ENCODE measurements around the gene KRTAP10-1.

Gene KRTAP10-1

GRCh38 chr21:44527156-44527982, 12.6 kb downstream of the KRTAP10-1 start:
- no peak for DNase-seq

DNA sequence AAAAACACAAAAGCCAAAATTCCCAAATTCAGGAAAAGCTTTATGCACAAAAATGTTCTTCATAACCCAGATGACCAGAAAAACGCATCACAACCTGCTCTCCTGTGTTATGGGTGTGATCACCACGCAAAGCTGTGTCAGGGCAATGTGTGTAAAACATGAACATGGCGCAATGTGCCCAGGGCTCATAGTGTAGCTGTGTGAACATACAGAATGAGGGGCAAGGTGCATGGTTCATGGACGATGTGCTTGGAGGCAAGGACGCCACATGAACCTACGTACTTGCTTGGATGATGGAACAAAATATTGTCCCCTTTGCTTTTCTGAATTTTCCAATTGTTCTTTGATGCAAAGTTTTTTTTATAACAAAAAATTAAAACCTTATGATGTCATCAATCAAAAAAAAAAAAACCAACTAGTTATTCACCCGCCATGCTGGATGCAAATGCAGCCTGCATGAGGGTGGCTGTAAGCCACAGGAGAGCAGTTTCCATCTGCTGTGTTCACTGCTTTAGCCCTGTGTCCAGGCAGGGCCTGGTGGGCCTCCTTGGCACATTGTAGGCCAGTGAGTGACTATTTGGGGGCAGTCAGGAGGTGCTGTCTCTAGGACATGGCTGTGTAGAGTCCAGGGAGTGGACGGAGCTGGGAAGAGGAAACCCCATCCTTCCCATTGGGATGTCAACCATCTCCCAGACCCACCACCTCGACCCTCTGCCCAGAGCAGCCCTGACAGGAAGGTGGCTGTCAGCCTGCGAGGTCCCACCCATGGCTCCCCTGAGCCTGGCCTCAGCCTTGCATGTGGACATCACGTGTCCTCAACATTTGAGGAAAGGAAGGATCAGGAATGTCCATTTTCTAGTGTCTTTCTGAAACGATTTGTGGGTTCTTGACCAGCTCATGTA, 13.6 kb downstream of the KRTAP10-1 start:
- DNase-seq, result no peak

- DNase-seq, result no peak
Measured at GRCh38 chr21:44525391-44526095, 14.5 kb downstream of the KRTAP10-1 start.

GRCh38 chr21:44524414-44525371, 15.3 kb downstream of the KRTAP10-1 start:
- DNase-seq, result no peak

- DNase-seq, result no peak
Measured at GRCh38 chr21:44523567-44524413, 16.2 kb downstream of the KRTAP10-1 start.

- DNase-seq, result no peak
Measured at GRCh38 chr21:44522753-44523204, 17.2 kb downstream of the KRTAP10-1 start.

- no peak for DNase-seq
Measured at GRCh38 chr21:44521928-44522752, 17.9 kb downstream of the KRTAP10-1 start.

GRCh38 chr21:44521301-44521927, 18.6 kb downstream of the KRTAP10-1 start:
- DNase-seq, result no peak

DNA sequence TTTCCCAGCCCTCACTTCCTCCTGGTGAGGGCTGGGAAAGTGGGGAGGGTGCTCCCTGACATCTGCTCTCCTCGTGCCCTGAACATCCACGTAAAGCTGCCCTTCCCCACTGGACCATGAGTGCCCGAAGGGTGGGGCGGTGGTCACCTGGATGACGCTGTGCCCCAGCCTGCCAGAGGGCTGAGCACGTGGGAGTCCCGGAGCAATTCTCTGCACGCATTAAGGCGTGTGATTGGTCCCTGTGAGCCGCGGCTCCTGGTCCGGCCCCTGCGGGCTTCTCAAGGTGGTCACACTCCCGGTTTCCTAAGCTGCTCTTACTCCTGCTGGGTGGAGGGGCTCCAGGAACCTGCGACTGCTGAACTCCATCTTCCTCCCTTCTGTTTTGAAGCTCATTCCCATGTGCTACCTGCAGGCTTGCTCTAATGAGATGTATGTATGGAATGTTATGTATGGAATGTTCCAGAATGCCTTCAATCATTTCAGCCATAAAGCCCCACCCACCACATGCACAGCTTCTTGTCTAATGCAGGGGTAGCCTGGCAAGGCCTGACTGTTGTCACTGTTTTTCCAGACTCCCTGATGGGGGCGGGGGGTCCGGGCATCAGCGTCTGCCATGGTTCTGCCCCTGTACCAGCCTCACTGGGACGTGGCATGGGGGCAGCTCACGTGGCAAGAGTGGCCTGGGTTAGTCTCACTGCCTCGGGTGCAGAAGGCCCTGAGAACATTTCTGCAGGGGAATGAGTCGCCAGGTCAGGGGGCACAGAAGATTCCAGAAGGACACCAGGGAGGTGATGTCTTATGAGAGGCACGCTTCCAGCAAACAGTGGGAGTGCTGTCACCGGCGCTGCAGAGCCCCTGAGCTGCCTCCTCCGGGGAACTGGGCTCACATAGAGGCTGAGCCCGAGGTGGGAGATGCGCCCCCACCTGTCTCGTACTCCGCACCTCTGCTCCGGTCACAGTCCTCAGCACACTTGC, 19.4 kb downstream of the KRTAP10-1 start:
- DNase-seq, result no peak

DNA sequence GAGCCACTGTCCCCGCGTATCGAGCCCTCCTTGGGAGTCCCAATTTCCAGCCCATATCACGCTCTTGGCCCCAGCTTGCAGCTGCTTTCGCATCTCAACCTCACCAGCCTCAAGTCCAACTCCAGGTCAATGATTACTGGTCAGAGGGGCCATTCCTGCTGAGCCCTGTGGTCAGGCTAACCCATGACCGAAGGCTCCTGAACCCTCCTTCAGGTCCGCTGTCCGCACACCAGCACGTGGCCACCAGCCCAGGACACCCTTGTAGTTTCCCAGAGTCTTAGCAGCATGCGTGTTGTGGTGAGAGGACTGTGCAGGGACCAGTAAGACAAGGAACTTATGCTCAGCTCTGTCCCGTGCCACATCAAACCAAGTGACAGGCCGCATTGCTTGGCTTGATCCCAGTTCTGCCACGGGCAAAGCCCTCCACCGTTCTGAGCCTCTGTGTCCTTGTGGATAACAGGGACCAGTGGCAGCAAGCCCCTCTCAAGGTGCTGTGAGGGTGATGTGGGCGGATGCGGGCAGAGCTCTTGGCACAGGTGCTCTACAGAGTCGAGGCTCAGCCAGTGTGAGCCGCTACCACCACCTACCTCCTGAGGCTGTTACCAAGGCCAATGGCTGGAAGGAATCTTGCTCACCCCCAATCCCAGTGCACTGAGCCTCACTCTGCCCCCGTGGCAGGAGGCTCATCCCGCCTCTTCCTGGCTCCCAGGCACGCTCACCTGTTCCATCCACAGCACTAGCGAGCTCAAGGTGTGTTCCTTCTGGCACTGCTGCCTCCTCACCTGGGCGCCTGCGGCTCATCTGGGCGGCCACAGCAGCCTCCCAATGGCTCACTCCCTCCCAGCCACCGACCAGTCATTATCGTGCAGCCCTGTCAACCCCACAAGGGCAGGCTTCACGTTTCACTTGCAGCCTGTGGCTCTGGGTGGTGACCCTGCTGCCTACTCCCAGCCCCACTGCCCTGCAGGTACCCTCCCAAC, 20.4 kb downstream of the KRTAP10-1 start:
- DNase-seq, result no peak

GRCh38 chr21:44518686-44519085, 21.3 kb downstream of the KRTAP10-1 start:
- no peak for DNase-seq

GRCh38 chr21:44517175-44517899, 22.7 kb downstream of the KRTAP10-1 start:
- DNase-seq, result peak; percentile 20

DNA sequence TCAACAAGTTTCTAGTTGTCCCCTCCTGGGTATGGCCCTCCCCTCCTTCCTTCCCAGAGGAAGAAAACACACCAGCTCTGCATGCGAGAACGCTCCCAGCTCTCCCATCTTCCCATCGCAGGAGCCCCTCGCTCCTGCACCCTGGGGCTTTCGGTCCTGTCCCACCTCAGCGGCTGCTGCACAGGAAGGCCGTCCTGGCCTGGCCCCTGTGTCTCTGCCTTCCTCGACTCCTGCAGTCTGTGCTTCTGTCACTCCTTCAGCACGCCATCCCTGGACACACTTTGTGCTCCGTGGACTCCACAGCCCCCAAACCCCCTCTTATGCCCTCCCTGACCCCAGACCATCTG, 23.2 kb downstream of the KRTAP10-1 start:
- no peak for DNase-seq

DNA sequence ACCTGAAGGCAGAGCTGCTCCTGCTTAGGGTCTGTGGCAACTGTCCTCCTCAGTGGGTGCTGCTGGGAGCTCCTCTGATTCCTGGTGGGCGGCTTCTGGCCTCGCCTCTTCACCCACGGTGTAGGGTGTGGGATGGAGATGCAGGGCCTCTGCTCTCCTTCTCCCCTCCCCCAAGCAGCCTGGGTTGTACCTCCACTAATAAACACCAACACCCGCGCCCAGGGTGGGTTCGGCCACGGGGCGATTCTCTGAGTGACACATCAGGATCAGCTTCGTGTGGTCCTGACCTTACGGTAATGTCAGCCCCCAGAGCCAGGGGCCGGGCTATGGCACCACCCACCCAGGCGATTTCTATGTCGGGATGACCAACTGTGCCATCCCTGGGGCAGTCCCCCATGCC, 23.7 kb downstream of the KRTAP10-1 start:
- DNase-seq, result no peak

GRCh38 chr21:44515359-44516165, 24.4 kb downstream of the KRTAP10-1 start:
- no peak for DNase-seq

All from fibroblast of skin of back (primary cell).